WI38 (cell line): ENCODE data around the gene RERE.

ENCODE experiments used
- H3K4me3 ChIP-seq: 2 replicates; pipeline ENCODE4 v1.5.1; 2011; ENCODE audit warnings: low read depth, mild to moderate bottlenecking, control low read depth, low read length
- CTCF ChIP-seq: IDR thresholded peaks from 2 replicates; pipeline ENCODE4 v1.5.1; 2012; ENCODE audit warnings: low read depth, mild to moderate bottlenecking, control low read depth, low read length

The RERE gene

GRCh38 chr1:8390707-8391106, 426.7 kb downstream of the RERE start:
- no peak overlapping the region for H3K4me3 ChIP-seq
- no peak for TF ChIP-seq CTCF

GRCh38 chr1:8389958-8390535, 427.4 kb downstream of the RERE start:
- TF ChIP-seq CTCF = no peak
- H3K4me3 ChIP-seq = no peak overlapping the region

- no peak overlapping the region for H3K4me3 ChIP-seq
- TF ChIP-seq CTCF = no peak
Measured at GRCh38 chr1:8388732-8389562, 428.5 kb downstream of the RERE start.

GRCh38 chr1:8386247-8386646, 431.2 kb downstream of the RERE start:
- TF ChIP-seq CTCF = no peak

GRCh38 chr1:8384577-8384976, 432.9 kb downstream of the RERE start:
- no peak overlapping the region for H3K4me3 ChIP-seq
- TF ChIP-seq CTCF = no peak

More at GRCh38 chr1:8386247-8386646, 431.2 kb downstream of the RERE start:
- H3K4me3 ChIP-seq = no peak overlapping the region

- TF ChIP-seq CTCF = no peak
- no peak overlapping the region for H3K4me3 ChIP-seq
Measured at GRCh38 chr1:8384088-8384487, 433.4 kb downstream of the RERE start.
